Mesothelial cell of epicardium (in vitro differentiated cells): ENCODE results near the gene SETMAR. TPM values are rescaled to one million over a fixed set of nuclear protein-coding genes. Genes with fewer than 3 reads are reported as not detected.
A peak's percentile ranks its signal among the peaks of the same experiment; 100 is the strongest.
"Not testable (repeated sequence)": the region's sequence is repeated elsewhere in the genome, so short reads cannot be mapped to it uniquely, and the experiment has no call there.

Experiments used
- DNase-seq, 2 experiments: peaks; one replicate each; pipeline ENCODE4 v3.0.0; 2021; ENCODE audit warnings: low spot score in 2 of 2; ENCODE audit not compliant: unreplicated experiment in 2 of 2
- H3K27ac Mint-ChIP-seq: 2 replicates; pipeline ENCODE4 v1.8.0; 2021; ENCODE audit warnings: mixed read lengths
- H3K27me3 Mint-ChIP-seq: 2 replicates; pipeline ENCODE4 v1.8.0; 2021; ENCODE audit warnings: low read depth, mixed read lengths
- H3K36me3 Mint-ChIP-seq: 2 replicates; pipeline ENCODE4 v1.8.0; 2021; ENCODE audit warnings: mixed read lengths
- H3K4me1 Mint-ChIP-seq: 2 replicates; pipeline ENCODE4 v1.8.0; 2021; ENCODE audit warnings: mixed read lengths
- H3K4me3 Mint-ChIP-seq: 2 replicates; pipeline ENCODE4 v1.8.0; 2021; ENCODE audit warnings: mild to moderate bottlenecking, moderate library complexity, mixed read lengths
- H3K9me3 Mint-ChIP-seq: 2 replicates; pipeline ENCODE4 v1.8.0; 2021; ENCODE audit warnings: mixed read lengths
- CTCF ChIP-seq: fragments of 200-600 bp; sonication (generic); IDR thresholded peaks from one replicate; pipeline ENCODE4 v1.5.0; 2021; ENCODE audit warnings: antibody characterized with exemption; ENCODE audit not compliant: unreplicated experiment
- total RNA-seq: library from RNA; stranded (reverse); gene quantifications from 3 replicates; pipeline ENCODE4 v1.2.1, GENCODE V29; 2021

SETMAR gene
- total RNA-seq, 1 donor from 2014 or later = 32.3 TPM

DNA sequence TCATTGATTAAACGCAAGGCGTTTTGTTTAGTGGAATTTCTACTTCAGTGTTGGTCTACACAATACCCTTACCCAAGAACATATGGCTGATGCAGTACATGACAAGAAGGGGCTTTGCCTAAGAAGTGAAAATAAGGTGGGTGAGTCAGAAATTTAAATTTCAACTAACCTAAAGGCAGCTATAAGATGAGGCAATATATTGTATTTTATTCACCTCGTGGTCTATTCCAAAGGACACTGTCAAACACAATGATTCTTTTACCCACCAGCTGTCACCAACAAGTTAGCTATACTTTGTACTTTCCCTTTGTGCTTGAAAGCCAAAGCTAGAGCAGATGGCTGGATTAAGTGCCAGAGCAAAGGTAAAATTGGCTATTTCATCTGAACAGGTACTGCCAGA lies 10.9 kb upstream of the SETMAR start:
- no peak for TF ChIP-seq CTCF
- no peaks in the 10 kb centered on the region for H3K9me3 Mint-ChIP-seq
- no peaks in the 10 kb centered on the region for H3K27me3 Mint-ChIP-seq
- H3K4me3 Mint-ChIP-seq = no peak overlapping the region
- H3K36me3 Mint-ChIP-seq = no peaks in the 10 kb centered on the region
- no peak overlapping the region for H3K27ac Mint-ChIP-seq
- peaks cover 12% of the 10 kb centered on the region for H3K4me1 Mint-ChIP-seq
- DNase-seq = no peak

- no peaks in the 10 kb centered on the region for H3K27me3 Mint-ChIP-seq
- no peak for TF ChIP-seq CTCF
- peaks cover 16% of the 10 kb centered on the region for H3K4me1 Mint-ChIP-seq
- no peak overlapping the region for H3K27ac Mint-ChIP-seq
- H3K9me3 Mint-ChIP-seq = no peaks in the 10 kb centered on the region
- no peak overlapping the region for H3K4me3 Mint-ChIP-seq
- no peaks in the 10 kb centered on the region for H3K36me3 Mint-ChIP-seq
- no peak for DNase-seq
These were observed 8.4 kb upstream of the SETMAR start for GRCh38 chr3:4294616-4295327.

GRCh38 chr3:4296454-4296853 lies 6.7 kb upstream of the SETMAR start:
- not testable (repeated sequence) for DNase-seq, H3K27me3 Mint-ChIP-seq, H3K9me3 Mint-ChIP-seq, H3K36me3 Mint-ChIP-seq, H3K27ac Mint-ChIP-seq, H3K4me3 Mint-ChIP-seq
- peaks cover 16% of the 10 kb centered on the region for H3K4me1 Mint-ChIP-seq

- Mint-ChIP-seq H3K27me3 (no peaks in the 10 kb centered on the region), H3K4me1 (peaks cover 17% of the 10 kb centered on the region), H3K4me3 (no peak overlapping the region), H3K27ac (no peak overlapping the region), H3K9me3 (no peaks in the 10 kb centered on the region), H3K36me3 (no peaks in the 10 kb centered on the region)
- DNase-seq = no peak
- no peak for TF ChIP-seq CTCF
These were observed 5.7 kb upstream of the SETMAR start for GRCh38 chr3:4297486-4297885.

DNA sequence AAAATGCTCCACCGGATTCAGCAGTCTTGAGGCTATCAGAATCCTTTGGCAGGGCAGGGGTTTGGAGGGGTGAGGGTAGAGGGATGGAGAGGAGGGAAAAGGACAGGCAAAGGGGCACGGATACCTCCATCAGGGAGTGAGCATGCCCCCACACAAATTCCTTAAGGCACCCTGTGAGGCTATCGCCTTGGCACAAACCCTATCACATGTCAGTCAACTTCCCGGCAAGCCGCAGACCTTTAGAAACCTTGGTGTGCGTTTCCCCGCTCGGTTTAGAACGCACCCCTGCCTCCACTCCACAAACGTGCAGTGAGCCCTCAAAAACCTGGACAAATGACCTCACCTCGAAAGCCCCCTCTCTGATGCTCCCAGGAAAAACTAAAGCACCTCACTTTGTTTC lies 422 bp upstream of the SETMAR start:
- H3K27ac Mint-ChIP-seq = peak overlapping the region; percentile 97
- H3K9me3 Mint-ChIP-seq = no peaks in the 10 kb centered on the region
- peaks cover 13% of the 10 kb centered on the region for H3K36me3 Mint-ChIP-seq
- no peaks in the 10 kb centered on the region for H3K27me3 Mint-ChIP-seq
- DNase-seq = no peak
- peaks cover 43% of the 10 kb centered on the region for H3K4me1 Mint-ChIP-seq
- peak overlapping the region; percentile 92 for H3K4me3 Mint-ChIP-seq
- no peak for TF ChIP-seq CTCF

DNA sequence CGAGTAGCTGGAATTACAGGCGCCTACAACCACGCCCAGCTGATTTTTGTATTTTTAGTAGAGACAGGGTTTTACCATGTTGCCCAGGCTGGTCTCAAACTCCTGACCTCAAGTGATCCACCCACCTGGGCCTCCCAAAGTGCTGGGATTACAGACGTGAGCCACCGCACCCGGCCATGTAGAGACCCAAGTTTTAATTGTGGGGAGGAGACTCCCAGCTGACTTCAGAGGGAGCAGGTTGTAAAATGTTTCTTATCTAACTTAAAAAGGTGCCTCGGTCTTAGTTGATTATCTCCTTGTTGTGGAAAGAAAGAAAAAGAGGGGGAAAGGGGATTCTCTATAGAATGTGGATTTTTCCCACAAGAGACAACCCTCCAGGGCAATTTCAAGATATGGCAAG lies 2.0 kb downstream of the SETMAR start:
- DNase-seq, H3K9me3 Mint-ChIP-seq, H3K27me3 Mint-ChIP-seq: not testable (repeated sequence)
- Mint-ChIP-seq H3K36me3 (peaks cover 16% of the 10 kb centered on the region), H3K4me3 (peak overlapping the region; percentile 51), H3K27ac (peak overlapping the region; percentile 62), H3K4me1 (peaks cover 44% of the 10 kb centered on the region)

DNA sequence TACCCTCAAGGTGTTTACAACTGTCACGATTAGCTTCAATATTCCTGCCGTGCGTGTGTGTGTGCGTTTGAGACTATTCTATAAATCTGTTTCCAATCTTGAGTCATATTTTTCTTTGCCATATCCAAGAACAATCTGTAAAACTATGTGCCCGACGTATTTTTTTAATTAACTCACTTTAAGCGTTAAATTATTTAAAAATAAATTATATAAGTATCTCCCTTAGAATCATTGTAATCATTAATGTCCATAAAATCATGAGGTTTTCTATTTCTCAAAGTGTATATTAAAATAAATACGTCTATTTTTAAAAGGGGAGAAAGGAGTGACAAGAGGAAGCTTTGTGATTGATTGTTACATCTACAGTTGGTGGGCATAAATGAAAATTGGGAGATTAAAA lies 2.9 kb downstream of the SETMAR start:
- peak overlapping the region; percentile 27 for H3K27ac Mint-ChIP-seq
- no peaks in the 10 kb centered on the region for H3K9me3 Mint-ChIP-seq
- H3K4me3 Mint-ChIP-seq = no peak overlapping the region
- TF ChIP-seq CTCF = no peak
- no peak for DNase-seq
- no peaks in the 10 kb centered on the region for H3K27me3 Mint-ChIP-seq
- peaks cover 16% of the 10 kb centered on the region for H3K36me3 Mint-ChIP-seq
- peaks cover 49% of the 10 kb centered on the region for H3K4me1 Mint-ChIP-seq
